ENCODE results near the gene MCRS1.

DNA sequence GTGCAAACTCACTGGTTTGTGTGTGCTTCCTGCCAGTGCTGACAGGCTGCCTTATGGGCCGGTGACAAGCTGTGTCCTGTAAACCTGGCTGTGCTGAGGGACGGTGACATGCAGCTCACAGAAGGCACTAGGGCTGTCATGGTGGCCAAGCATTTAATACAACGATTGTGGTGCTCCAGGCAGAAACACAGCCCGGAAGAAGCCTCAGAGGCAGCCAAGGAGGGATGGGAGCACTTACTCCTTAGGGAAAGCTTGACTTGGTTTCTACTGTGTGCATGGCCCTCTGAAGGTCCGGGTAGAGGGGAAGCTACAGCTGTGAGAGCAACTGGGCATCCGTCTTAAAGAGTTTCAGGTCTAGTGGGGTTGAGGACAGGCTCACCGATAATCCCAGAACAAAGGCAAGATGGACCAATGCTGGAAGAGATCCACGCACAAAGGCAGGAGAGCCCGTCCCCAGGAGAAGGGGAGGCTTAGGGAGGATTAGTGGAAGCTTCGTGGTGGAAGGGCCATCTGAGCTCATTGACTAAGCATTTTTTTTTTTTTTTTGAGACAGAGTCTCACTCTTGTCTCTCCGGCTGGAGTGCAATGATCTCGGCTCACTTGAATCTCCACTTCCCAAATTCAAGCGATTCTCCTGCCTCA, 10.7 kb upstream of the MCRS1 start:
- TF ChIP-seq ZNF274 (IDR thresholded peaks at IDR 0.05; ENCODE audit: low read depth, low read length) = no peak
- TF ChIP-seq SUZ12 (IDR thresholded peaks at IDR 0.05; ENCODE audit: extremely low read depth, insufficient read depth, insufficient read length) = no peak
- TF ChIP-seq YY1 (IDR thresholded peaks at IDR 0.05; ENCODE audit: insufficient read depth, insufficient read length) = no peak

Measured in NT2/D1 (cell line).